GM21717 (cell line): ENCODE results near the gene CCNK.

ENCODE experiments used
- ATAC-seq: cut with Tn5 transposase; IDR thresholded peaks from one replicate; pipeline ENCODE4 v1.9.1; 2021; ENCODE audit warnings: mild to moderate bottlenecking, moderate library complexity; ENCODE audit not compliant: unreplicated experiment

CCNK gene

DNA sequence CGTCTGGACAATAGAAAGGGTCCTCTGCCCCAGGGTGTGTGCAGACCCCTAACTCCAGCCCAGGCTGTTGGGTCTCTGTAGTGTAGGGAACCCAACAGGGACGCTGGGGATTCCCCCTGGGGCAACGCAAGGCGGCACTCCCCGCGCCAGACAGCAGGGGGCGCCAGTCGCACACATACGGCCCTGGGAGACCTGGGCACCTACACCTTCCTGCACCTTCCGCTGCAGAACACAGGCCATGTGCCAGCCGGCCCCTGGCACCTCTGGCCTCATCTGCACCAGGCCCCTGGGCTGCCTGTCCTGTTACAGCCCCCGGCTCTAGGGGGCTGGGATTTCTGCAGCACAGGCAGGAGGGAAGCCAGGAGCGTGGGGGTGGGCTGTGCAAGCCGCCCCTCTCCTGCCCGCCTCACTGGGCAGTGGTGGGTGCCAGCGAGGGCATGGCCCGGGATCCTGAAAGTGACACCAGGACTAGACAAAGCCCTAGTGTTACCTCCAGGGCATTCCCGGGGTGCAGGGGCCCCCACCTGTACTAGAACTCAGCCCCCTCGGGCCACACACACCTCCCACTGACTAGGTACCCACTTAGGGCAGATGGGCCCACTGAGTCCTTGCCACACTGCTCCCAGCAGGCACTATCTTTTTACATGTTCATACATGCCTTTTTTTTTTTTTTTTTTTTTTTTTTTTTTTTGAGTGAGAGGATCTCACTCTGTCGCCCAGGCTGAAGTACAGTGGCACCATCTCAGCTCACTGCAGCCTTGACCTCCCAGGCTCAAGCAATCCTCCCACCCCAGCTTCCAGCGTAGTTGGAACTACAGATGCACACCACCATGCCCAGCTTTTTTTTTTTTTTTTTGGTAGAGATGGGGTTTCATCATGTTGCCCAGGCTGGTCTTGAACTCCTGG lies 37.5 kb downstream of the CCNK start:
- no peak for ATAC-seq

DNA sequence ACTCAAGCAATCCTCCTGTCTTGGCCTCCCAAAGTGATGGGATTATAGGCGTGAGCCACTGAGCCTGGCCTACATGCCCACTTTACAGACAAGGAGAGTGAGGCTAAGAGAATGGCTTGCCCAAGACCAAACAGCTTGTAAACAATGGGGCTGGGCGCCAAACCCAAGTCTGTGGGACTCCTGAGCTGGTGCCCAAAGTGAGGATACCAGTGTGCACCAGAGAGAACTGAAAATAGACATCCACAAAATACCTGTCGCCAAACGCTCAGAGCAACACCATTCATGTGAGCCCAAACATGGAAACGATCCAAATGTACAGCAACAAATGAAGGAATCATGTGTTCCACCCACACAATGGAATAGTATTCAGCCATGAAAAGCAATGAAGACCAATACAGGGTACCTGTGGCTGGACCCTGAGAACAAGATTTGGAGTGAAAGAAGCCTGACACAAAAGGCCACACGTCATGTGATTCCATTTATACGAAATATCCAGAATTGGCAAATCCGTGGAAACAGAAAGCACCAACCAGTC lies 38.2 kb downstream of the CCNK start:
- ATAC-seq, result no peak

DNA sequence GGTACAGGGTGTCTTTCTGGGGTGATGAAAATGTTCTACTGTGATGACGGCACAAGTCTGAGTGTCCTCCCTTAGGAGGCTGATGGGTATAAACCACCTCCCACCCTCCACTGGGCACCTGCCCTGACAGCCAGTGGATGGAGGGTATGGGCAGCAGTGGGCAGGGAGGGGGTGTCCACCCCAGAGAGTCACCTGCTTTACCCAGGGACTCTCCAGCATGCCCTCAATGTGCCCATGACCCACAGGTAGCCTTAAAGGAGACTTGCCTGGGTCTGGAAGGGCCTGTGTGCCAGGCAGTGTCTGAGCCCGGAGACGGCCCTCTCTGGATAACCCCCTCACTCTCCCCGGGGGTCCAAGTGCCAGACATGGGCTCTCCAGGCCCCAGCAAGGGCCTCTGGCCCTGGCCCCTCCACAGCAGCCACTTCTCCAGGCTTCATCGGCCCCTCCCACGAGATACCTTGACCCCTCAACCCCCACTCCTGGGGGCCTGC lies 38.8 kb downstream of the CCNK start:
- ATAC-seq, result no peak

GRCh38 chr14:99520571-99521081 lies 39.4 kb downstream of the CCNK start:
- no peak for ATAC-seq

- no peak for ATAC-seq
Observed at GRCh38 chr14:99521176-99522024, 40.2 kb downstream of the CCNK start.

- no peak for ATAC-seq
Observed at GRCh38 chr14:99522025-99522401, 40.8 kb downstream of the CCNK start.

DNA sequence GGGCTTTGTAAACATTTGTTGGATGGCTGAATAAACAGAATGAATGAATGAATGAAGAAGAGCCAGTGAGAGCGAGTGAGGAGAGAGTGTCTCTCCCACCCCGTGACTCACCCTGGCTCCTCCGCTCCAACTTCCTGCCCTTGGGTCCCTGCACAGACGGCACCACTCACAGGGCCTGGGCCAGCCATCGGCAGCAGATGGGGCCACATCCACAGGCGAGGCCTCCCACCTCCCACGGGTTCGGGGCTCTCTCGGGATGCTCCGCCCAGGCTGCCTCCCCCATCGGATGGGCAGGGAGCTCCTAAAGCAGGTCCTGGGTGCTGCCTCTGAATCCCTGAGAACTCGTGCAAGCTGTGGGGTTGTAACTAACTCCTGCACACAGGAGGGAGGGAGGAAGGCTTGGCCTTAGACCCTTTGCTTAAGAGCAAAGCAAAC lies 41.3 kb downstream of the CCNK start:
- ATAC-seq, result no peak

- ATAC-seq, result no peak
Observed at GRCh38 chr14:99522934-99523703, 41.9 kb downstream of the CCNK start.

DNA sequence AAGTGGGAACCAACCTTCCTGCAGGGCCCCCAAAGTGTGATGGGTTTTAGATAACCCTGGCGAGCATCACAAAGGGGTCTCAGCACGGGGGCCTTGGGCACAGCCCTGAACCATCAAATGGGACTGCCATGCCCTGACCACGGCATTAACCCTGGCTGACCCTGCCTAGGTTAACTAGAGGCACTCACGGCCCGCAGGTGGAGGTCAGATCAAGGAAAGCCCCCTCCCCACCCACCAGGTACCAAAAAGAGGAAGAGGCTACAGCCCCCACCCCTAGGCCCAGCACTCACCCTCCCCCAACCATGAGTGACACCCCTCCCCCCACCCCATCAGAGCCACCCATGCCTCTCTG lies 42.5 kb downstream of the CCNK start:
- no peak for ATAC-seq

DNA sequence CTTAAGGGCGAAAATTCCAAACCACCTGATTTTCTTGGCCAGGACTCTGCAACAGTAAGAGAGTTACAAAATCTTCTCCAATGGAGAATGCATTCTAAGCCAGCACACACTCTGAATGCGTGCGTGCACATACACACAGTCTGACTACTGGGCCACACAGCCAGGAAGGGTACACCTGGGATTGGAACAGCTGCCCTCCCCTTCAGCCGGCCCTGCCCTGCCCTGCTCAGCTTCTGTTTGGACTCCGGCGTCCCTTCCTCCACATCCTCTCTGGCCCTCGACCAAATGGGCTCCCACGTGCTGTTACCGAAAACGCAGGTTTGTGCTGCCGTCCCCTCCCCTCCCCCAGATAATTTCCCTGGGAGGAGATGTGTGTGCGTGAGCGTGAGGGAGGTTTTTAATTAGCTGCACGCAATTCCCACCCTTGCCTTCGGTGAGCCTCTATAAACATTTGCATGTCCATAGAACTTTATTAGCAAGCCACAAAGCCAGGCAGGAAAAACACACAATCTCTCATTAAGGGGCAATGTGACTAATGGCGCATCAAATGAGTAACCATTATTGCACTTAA lies 43.0 kb downstream of the CCNK start:
- ATAC-seq, result no peak

DNA sequence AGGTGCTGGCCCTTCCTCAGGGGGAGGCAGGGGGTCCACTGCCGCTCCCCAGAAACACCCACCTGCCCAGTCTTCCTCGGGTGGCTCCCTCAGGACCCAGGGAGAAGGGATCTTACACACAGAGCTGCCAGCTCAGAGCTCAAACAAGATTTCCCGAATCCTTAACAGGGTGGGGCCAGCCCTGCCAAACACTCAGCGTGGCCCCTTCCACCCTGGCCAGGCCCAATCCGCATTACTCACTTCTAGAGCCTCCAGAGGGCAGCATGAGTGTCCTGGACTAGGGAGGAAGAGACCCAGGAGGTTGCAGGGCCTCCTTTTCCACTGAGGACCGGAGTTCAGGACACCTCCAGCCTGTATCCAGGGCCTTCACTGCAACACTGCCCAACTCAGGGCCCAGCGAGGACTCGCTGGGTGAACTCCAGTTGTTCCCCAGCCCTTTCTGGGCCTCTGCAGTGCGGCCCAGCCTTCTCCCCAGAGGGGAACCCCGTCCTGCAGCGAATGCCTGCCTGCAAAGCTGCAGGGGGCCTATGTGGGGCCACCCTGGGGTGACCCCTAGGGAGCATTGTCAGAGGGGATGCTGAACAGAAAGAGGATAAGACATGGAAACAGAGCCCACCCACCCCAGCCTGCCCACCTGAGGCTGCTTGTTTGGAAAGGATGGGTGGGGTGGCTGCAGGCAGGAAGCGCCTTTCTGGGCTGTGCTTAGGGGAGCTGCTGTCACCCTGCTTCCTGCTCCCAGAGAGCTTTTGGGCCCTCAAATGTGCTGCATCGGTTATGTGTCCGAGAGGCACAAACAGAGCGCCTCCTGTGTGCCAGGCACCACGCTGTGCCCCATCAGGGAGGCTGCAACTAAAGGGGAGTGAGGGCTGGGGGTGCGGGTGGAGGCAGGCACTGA lies 43.8 kb downstream of the CCNK start:
- ATAC-seq, result no peak

GRCh38 chr14:99525699-99526080 lies 44.5 kb downstream of the CCNK start:
- ATAC-seq, result no peak

DNA sequence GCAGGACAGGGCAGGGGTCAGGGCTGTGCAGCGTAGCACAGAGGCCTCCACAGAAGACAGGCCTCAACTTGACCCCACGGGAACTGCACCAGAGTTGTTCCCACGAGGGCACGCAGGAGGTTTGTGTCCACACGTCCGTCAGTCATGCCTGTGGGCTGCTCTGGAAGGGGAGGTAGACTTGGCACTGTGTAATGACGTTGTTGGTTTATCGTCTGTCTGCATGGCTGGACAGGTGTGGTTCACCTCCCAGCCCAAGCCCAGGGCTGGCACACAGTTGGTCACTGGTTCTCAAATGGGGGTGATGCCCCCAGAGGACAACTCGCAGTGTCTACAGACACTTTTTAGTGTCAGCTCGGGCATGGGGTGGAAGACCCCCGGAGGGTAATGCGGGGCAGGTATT lies 45.8 kb downstream of the CCNK start:
- ATAC-seq, result no peak

GRCh38 chr14:99527427-99528076 lies 46.3 kb downstream of the CCNK start:
- no peak for ATAC-seq

DNA sequence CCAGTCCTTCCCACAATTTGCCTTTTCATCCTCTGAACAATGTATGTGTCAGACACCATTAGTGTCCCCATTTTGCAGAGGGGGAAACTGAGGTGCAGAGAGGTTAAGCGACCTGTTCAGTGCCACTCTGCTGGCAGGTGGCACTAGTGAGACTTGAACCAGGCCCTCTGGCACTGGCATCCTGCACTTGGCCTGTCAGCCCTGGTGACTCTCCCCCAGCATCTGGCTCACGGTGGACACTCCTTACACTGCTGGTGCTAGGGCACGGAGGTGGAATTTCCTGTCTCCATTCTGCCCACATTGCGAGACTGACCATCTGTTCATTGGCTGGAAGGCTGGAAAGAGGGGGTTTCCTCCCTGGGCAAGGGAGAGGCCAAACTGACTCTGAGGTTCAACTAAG lies 48.7 kb downstream of the CCNK start:
- ATAC-seq, result no peak

GRCh38 chr14:99530407-99531155 lies 49.4 kb downstream of the CCNK start:
- no peak for ATAC-seq

DNA sequence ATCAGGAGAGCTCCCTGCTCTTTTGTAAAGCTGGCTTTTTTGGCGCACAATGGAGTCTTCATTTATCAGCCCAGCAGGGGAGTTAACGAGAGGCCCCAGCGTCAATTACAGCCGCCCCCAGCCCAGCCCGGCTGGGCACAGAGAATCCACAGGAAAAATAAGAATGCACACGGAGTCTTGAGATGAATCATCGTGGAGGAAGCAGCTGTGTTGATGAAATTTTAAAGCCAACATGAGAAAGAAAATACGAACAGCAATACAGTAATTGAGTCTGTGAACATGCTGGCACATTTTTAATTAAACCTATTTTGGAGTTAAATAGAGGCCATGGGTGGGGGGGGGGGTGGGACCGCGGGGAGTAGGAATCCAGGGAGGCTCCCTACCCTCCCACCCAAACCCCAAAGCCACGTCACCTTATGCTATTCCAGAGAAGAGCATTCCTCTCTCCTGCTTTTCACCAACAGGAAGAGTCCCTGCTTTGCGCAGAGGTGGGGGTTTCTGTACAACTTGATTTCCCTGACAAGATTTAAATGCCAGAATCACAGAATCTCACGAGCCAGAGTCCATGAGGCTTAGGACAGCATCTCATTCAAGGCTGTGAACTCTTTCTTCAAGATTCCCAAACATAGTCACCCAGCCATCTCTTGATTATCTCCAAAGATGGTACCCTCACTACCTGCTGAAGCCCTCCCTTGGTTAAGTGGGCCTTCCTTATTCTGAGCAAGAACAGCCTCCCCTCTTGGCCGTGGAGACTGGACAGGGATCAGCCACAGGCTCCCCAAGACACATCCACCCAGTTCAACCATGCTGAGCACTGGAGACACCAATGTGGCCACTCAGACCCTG lies 50.3 kb downstream of the CCNK start:
- no peak for ATAC-seq
